HG03354 (cell line): ENCODE measurements around the gene TLR2.
"Not testable (repeated sequence)": the region's sequence is repeated elsewhere in the genome, so short reads cannot be mapped to it uniquely, and the experiment has no call there.

ENCODE experiments used
- ATAC-seq: cut with Tn5 transposase; IDR thresholded peaks from one replicate; pipeline ENCODE4 v1.9.1; 2021; ENCODE audit warnings: mild to moderate bottlenecking; ENCODE audit not compliant: unreplicated experiment, poor library complexity, severe bottlenecking

Gene TLR2

DNA sequence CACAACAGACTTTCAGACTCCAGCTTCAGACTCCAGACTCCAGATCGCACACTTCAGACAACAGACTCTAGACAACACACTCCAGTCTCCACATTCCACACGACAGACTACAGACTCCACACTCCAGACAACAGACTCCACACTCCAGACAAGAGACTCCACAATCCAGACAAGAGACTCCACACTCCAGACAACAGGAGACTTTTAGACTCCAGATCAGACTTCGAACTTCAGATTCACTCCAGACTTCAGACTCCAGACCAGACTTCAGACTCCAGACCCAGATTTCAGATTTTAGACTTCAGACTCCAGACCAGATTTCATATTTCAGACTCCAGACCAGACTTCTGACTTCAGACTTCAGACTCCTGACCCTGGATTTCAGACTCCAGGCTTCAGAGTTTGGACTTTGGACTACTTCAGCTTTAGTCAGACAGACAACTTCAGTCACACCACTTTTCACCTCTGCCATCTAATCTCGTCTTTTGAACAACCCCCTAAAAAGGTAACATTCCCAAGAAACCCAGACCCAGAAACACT is 29.0 kb upstream of the TLR2 start:
- ATAC-seq, result no peak

DNA sequence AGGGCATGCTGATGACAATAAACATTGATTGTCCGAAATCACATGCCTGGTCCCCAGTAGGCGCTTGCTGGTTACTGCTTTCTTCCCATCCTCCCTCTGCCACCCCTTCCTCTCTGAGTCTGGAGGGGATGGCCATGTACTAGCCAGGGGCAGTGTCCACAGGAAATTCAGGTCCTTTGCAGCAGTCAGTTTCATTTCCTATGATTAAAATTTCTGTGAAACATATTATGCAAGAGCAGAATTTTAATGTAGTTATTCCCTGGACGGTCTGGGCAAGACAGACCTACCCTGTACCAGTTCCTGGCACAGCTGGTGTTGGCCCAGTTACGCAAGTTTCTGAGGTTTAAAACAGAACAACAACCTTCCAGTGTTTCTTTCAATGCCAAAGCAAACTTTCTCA is 28.2 kb upstream of the TLR2 start:
- no peak for ATAC-seq

DNA sequence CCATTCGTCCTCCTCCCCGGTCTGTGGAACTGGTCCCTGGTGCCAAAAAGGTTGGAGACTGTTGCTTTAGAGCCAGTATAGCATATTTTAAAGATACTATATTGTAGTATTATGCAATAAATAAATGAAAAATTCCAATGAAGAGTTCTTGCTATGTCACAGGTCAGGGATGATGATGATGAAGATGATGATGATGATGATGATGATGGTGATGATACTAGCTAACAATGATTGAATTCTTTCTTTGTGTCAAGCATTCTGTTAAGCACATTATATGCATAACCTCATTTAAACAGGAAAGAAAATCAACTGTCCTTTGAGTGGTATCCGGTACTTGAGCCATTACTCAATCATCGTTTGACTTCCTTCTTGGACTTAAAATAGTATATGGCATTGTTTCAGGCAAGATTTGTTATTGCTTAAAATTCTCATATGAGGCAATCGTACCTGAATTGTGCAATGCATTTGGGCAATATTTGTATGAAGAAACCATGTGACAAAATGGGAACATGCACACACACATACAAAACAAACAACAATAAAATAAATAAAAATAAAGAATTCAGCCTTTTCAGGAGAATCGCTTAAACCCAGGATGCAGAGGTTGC is 22.8 kb upstream of the TLR2 start:
- no peak for ATAC-seq

DNA sequence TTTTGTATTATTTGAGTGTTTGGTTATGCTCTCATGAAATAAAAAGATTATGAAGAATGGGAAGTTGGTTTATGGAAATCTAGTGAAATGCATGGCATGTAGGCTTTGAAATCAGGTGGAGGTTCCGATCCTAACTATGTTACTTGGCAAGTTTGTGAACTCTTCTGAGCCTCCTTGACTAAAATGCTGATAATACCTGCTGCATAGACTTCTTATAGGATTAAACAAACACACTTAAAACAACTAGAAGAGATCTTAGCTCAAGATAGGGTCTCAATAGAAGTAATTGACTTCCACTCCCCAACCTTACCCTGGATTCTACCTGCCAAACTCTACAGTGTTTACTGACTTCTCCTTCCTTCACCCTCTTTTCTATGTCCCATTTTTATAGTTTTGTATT is 22.2 kb upstream of the TLR2 start:
- no peak for ATAC-seq

DNA sequence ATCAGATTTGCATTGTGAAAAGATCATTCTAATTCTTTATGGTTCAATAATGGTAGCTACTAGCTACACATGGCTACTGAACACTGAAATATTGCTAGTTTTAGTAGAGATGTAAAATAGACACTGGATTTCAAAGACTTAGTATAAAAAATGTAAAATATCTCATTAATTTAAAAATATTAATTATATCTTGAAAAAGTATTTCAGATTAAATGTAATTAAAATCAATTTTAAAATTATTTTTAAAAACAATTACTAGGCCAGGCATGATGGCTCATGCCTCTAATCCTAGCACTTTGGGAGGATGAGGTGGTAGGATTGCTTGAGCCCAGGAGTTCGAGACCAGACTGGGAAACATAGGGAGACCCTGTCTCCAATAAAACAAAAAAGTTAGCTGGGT is 20.4 kb upstream of the TLR2 start:
- no peak for ATAC-seq

DNA sequence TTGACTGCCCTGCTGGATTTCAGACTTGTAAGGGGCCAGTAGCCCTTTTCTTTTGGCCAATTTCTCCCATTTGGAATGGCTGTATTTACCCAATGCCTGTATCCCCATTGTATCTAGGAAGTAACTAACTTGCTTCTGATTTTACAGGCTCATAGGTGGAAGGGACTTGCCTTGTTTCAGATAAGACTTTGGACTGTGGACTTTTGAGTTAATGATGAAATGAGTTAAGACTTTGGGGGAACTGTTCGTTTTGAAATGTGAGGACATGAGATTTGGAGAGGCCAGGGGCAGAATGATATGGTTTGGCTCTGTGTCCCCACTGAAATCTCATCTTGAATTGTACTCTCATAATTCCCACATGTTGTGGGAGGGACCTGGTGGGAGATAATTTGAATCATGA is 17.6 kb upstream of the TLR2 start:
- ATAC-seq, result not testable (repeated sequence)

DNA sequence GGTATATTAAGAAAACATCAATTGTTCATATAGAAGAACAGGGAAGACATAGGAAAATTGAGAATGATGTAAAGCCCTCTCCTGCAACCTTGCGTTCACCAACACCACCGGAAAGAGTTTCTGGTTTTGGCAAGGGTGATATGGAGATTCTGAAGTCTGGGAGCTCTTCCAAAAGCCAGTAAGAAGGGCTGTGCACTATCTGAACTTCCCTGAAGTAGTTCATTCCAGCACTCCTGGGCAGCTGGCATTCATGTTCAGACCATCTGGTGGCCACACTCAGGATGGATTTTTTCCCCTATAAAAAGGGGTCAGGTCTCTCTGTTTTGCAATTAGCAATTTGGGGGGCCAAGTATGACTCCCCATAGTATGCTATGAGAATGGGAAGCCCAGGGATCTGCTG is 15.4 kb upstream of the TLR2 start:
- ATAC-seq, result no peak

DNA sequence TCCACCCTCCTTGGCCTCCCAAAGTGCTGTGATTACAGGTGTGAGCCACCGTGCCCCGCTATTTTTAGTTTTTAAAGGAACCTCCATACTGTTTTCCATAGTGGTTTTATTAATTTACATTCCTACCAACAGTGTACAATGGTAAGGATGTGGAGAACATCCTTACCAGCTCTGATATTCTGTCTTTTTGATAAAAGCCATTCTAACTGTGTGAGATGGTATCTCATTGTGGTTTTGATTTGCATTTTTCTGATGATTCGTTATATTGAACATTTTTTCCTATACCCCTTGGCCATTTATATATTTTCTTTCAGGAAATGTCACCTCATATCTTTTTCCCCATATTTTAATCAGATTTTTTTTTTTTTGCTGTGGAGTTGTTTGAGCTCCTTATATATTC is 14.2 kb upstream of the TLR2 start:
- no peak for ATAC-seq

DNA sequence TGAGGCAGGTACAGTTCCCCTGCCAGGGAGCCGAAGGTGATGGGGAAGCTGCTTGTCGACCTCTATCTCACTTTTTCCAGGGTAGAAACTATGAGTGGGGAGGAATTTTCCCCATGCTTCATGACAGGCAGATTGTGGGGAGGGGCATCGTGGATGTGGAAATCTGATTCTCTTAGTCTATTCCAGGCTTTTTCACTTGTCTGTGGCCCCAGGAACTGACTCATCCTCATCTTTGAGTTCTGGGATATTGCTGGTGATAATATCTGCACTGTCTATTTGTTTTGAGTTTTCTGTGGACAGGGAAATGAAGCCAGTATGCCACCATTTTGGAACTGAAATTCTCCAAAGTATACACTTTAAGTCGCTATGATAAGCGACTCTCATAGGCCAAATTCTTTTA is 7.6 kb upstream of the TLR2 start:
- ATAC-seq, result no peak

DNA sequence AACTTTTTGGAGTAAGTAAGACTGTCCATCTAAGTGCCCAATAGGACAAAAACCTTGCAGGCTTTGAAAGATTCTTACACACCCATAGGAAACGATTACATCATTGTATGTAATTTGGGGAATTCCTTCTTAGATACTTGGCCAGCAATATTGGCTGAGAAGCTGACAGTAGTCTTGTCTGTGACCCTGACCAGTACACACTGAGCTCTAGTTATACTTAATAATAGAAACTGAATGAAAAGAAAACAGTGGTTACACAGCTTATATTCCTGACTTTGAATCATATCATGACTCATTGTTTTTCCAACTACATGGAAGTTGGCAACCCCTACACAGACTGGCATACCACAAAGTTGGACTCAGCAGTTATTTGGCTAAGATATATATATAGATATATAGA is 7.1 kb upstream of the TLR2 start:
- no peak for ATAC-seq

DNA sequence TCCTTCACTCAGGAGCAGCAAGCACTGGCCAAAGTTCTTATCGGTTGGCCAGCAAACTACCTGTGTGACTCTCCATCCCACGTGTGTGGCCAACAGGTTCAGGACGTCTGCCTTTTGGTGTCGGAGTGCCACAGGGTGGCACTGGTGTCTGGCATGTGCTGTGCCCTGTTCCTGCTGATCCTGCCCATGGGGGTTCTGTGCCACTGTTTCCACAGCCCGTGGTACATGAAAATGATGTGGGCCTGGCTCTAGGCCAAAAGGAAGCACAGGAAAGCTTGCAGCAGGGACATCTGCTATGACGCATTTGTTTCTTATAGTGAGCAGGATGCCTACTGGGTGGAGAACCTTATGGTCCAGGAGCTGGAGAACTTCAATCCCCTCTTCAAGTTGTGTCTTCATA is 4.6 kb upstream of the TLR2 start:
- no peak for ATAC-seq

DNA sequence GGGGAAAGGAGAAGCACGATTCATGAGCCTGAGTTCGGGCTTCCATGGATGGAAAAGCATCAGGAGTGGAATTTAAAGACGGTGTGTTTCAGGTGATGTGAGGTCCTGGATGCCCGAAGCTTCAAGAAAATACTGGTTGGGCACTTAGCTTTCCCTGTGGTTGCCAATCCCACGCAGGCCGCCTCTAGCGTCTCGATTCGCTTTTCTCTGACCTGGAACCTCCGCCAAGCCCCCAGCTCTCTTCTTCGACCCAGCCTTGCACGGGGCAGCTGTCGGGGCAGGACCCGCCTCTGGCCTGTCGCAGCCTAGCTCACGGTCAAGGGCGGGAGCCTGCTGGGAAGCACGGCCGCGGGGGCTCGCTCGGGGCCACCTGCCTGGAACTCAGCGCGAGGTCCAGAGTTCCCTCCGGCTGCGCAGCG is 308 bp upstream of the TLR2 start:
- no peak for ATAC-seq

DNA sequence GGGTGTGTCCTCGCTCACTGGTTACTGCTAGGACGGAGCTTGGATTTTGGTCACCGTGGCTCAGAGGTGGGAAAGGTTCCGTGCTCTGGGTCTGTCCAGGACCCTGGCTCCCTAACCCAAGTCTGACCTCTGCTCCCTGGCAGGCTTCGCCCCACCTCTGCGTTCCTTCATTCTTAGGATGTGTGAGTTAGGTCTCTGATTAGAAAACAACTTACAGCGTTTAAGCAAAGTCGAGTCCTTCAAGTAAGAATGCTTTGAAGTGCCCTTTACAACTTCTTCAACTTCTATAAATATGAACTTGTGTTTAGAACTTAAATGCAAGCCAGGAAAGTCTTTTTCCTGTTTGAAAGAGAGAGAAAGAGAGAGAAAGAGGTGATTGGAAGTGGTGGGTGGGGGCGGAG is 891 bp downstream of the TLR2 start:
- ATAC-seq, result no peak

DNA sequence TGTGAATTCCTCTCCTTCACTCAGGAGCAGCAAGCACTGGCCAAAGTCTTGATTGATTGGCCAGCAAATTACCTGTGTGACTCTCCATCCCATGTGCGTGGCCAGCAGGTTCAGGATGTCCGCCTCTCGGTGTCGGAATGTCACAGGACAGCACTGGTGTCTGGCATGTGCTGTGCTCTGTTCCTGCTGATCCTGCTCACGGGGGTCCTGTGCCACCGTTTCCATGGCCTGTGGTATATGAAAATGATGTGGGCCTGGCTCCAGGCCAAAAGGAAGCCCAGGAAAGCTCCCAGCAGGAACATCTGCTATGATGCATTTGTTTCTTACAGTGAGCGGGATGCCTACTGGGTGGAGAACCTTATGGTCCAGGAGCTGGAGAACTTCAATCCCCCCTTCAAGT is 20.4 kb downstream of the TLR2 start:
- no peak for ATAC-seq

DNA sequence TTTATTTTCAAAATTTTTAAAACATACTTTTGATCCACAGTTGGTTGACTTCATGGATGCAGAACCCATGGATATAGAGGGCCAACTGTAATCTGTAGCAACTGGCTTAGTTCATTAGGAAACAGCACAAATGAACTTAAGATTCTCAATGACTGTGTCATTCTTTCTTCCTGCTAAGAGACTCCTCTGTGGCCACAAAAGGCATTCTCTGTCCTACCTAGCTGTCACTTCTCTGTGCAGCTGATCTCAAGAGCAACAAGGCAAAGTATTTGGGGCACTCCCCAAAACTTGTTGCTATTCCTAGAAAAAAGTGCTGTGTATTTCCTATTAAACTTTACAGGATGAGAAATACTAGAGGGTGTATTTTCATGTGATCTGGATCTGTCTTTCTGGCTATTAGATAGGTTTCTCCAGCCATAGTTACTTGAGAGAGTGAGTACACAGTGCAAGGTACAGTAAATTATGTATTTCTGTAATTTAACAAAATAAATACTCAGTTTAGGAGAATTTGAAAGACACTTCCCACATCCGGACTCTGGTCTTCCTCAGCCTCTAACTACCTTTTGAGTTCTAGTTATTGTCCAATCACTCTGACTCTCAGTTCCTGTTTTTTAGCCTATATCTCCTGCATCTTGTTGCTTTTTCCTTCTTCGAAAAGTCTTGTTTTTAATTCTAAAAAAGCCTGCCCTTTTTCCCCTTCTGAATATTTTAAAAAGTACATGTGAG is 21.8 kb downstream of the TLR2 start:
- ATAC-seq, result peak; percentile 86

DNA sequence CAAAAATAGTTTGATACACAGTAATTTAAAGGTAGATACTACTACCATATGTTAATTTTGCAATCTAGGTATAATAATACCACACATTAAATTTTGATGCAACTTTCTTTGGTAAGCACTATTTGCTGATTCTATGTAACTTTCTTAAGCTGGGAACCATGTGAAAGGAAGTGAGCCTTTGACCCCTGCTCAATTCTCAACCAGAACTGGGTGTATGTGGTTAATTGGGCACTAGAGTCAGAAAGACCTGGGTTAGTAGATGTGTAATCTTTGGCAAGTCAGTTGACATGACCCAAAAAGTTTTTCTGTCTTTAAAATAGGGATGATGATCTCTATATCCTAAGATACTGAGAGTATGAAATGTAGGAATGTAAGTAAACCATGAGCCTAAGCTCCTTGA is 22.4 kb downstream of the TLR2 start:
- ATAC-seq, result peak; percentile 48

DNA sequence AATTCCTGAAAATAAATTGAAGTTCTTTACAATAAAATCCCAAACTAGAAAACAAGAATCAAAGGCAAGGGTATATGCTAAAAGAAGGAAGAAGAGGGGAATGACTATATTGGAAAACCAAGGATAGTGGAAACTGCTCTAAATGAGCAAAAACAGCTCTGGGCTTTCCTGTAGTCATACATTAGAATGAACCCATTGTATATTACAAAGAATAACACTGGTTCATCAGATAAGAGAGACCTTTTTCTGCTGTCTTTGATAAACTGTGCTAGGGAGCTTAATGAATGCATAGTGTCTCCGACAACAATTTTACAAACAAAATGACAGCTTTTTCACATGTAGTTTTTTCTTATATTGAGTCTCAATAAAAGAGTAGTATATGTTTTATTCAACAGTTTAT is 26.6 kb downstream of the TLR2 start:
- ATAC-seq, result no peak

DNA sequence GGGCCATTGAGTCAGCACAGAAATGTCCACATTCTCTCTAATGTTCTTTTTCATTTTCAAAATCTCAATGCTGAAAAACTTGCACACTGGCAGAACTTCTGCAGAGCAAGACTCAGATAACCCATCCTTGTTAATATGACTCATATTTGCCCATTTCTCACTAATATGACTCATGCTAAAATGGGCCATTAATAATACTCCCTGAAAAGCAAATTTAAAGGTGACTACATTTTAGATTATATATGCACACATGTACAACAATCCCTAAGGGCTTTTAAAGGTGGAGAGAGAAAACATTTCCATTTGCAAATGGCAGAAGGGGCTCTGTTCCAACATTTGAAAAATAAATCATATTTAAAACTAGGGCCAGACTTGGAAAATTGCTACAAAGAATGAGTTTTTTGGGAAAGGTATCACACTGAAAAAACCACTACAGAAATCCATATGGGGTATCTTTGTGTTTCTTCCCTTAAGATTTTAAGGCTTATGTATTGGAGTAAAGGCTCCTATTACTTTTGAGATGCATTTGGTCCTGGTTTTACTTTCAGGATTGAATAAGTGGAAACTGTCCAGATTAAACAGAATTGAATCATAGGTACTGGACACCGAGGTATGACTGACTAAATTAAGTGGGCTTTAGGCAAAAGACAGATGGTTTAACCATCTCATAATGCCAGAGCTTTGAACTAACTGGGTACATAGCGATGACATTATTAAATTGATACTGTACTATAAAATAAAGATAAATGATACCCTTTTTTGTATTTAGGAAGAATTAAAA is 30.0 kb downstream of the TLR2 start:
- no peak for ATAC-seq

DNA sequence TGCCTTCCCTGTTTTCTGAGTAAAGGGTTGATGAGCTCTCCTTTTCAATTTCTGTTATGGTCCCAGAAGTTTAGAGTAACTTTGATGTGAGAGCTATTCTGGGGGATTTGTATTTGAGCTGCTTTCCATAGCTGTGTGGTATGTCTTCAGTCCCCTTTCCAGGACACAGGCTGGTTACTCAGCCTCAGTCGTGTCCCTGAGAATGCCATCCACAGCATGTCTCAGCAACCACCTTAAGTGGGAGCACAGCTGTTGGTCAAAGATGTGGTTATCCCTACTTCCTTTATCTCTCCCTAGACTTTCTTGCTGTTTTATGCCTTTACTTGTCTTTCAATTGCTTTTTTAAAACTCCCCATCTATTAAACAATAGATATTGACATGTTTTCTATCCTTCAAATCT is 38.0 kb downstream of the TLR2 start:
- no peak for ATAC-seq

DNA sequence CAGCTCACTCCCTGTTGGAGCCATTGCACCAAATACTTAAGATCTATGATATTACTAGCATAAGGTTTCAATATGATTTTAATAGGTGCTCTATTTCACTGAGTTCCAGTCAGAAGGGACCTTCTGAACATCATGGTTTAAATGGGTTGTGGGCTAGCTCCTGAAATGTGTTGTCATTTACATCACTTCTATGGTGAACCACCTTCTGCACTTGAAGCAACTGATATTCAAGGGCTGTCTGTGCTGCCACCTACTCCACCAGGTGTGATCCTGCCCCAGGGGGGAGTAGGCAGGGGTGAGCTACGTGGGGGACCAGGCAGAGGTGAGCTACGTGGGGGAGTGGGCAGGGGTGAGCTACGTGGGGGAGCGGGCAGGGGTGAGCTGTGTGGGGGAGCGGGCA is 40.5 kb downstream of the TLR2 start:
- no peak for ATAC-seq
